WTC11 (cell line): ENCODE data around the gene PPM1B. TPM values are rescaled to one million over a fixed set of nuclear protein-coding genes. Genes with fewer than 3 reads are reported as not detected.

Experiments
- ATAC-seq: fragments of 200-7000 bp; cut with Tn5 transposase; 2 replicates; pipeline ENCODE4 v1.10.0; 2021; ENCODE audit warnings: mild to moderate bottlenecking, moderate library complexity
- CTCF ChIA-PET: fragments of 300-600 bp; sonication (Branson Sonifier 250); formaldehyde crosslinking; loops from one replicate; lab custom pipeline; 2021; ENCODE audit warnings: antibody characterized with exemption; lab: Charles Lee
- POLR2A ChIA-PET: fragments of 350-600 bp; sonication (Branson Sonifier 250); formaldehyde crosslinking; loops from one replicate; lab custom pipeline; 2021; ENCODE audit warnings: antibody characterized with exemption; lab: Charles Lee
- DNase-seq: peaks from one replicate; pipeline ENCODE4 v3.0.0; 2021; ENCODE audit warnings: low spot score
- H3K27ac Mint-ChIP-seq: 2 replicates; pipeline ENCODE4 v1.8.0; 2021; ENCODE audit warnings: mixed read lengths
- H3K27me3 Mint-ChIP-seq: 2 replicates; pipeline ENCODE4 v1.8.0; 2021; ENCODE audit warnings: low read depth, mild to moderate bottlenecking, moderate library complexity, mixed read lengths
- H3K36me3 Mint-ChIP-seq: 2 replicates; pipeline ENCODE4 v1.8.0; 2021; ENCODE audit warnings: mixed read lengths
- H3K4me1 Mint-ChIP-seq: 2 replicates; pipeline ENCODE4 v1.8.0; 2022; ENCODE audit warnings: mixed read lengths
- H3K4me3 Mint-ChIP-seq: 2 replicates; pipeline ENCODE4 v1.8.0; 2021; ENCODE audit warnings: mild to moderate bottlenecking, moderate library complexity, mixed read lengths
- H3K9me3 Mint-ChIP-seq: 2 replicates; pipeline ENCODE4 v1.8.0; 2021; ENCODE audit warnings: mixed read lengths
- ATF1 ChIP-seq: sonication (generic); formaldehyde crosslinking; IDR thresholded peaks from 2 replicates; pipeline ENCODE4 v1.8.1; 2023; ENCODE audit warnings: mild to moderate bottlenecking, moderate library complexity, missing genetic modification reagents
- CREB1 ChIP-seq: sonication (generic); formaldehyde crosslinking; IDR thresholded peaks from 2 replicates; pipeline ENCODE4 v1.8.0; 2023; ENCODE audit warnings: mild to moderate bottlenecking, missing genetic modification reagents
- CREM ChIP-seq: sonication (generic); formaldehyde crosslinking; IDR thresholded peaks from 2 replicates; pipeline ENCODE4 v1.8.1; 2022; ENCODE audit warnings: mild to moderate bottlenecking, missing genetic modification reagents, moderate library complexity
- ELF4 ChIP-seq: sonication (generic); formaldehyde crosslinking; IDR thresholded peaks from 2 replicates; pipeline ENCODE4 v1.8.1; 2022; ENCODE audit warnings: low read depth, mild to moderate bottlenecking, moderate library complexity, missing genetic modification reagents
- ESRRA ChIP-seq: sonication (generic); formaldehyde crosslinking; IDR thresholded peaks from 2 replicates; pipeline ENCODE4 v1.8.1; 2022; ENCODE audit warnings: mild to moderate bottlenecking, missing genetic modification reagents, borderline replicate concordance
- ETV6 ChIP-seq: sonication (generic); formaldehyde crosslinking; IDR thresholded peaks from 2 replicates; pipeline ENCODE4 v1.8.1; 2022; ENCODE audit warnings: mild to moderate bottlenecking, missing genetic modification reagents
- GABPB1 ChIP-seq: sonication (generic); formaldehyde crosslinking; IDR thresholded peaks from 2 replicates; pipeline ENCODE4 v1.8.1; 2023; ENCODE audit warnings: mild to moderate bottlenecking, missing genetic modification reagents
- HMGA2 ChIP-seq: fragments of 250-450 bp; sonication (Bioruptor Pico); IDR thresholded peaks from 2 replicates; pipeline ENCODE4 v1.4.0; 2021; ENCODE audit warnings: mild to moderate bottlenecking, moderate library complexity
- IRF2 ChIP-seq: sonication (generic); formaldehyde crosslinking; IDR thresholded peaks from 2 replicates; pipeline ENCODE4 v1.8.0; 2022; ENCODE audit warnings: low read depth, missing genetic modification reagents, borderline replicate concordance
- JUN ChIP-seq: sonication (generic); formaldehyde crosslinking; IDR thresholded peaks from 2 replicates; pipeline ENCODE4 v1.8.0; 2023; ENCODE audit warnings: mild to moderate bottlenecking, missing genetic modification reagents
- KAT7 ChIP-seq: sonication (generic); formaldehyde crosslinking; IDR thresholded peaks from 2 replicates; pipeline ENCODE4 v1.8.1; 2023; ENCODE audit warnings: missing genetic modification reagents, mild to moderate bottlenecking, borderline replicate concordance
- NR2C2 ChIP-seq: sonication (generic); formaldehyde crosslinking; IDR thresholded peaks from 2 replicates; pipeline ENCODE4 v1.8.0; 2022; ENCODE audit warnings: mild to moderate bottlenecking, missing genetic modification reagents
- OVOL2 ChIP-seq: fragments of 250-450 bp; sonication (Bioruptor Pico); IDR thresholded peaks from 2 replicates; pipeline ENCODE4 v1.9.0; 2021; ENCODE audit warnings: mild to moderate bottlenecking, borderline replicate concordance
- SP1 ChIP-seq: sonication (generic); formaldehyde crosslinking; conservative IDR thresholded peaks from 2 replicates; pipeline ENCODE4 v1.8.1; 2022; ENCODE audit warnings: missing genetic modification reagents
- ZNF317 ChIP-seq: sonication (generic); formaldehyde crosslinking; IDR thresholded peaks from 2 replicates; pipeline ENCODE4 v1.8.1; 2023; ENCODE audit warnings: low read depth, mild to moderate bottlenecking, moderate library complexity, missing genetic modification reagents, borderline replicate concordance
- total RNA-seq: library from RNA; stranded (reverse); gene quantifications from 3 replicates; pipeline ENCODE4 v1.2.3, GENCODE V29; 2021
- TF ChIP-seq, protein P1 (sequence below): fragments of 250-450 bp; sonication (Bioruptor Pico); IDR thresholded peaks from 2 replicates; pipeline ENCODE4 v1.8.0; 2021; ENCODE audit warnings: mild to moderate bottlenecking
- TF ChIP-seq, protein P2 (sequence below): fragments of 250-450 bp; sonication (Bioruptor Pico); IDR thresholded peaks from 2 replicates; pipeline ENCODE4 v2.1.2; 2022; ENCODE audit warnings: mild to moderate bottlenecking, moderate library complexity
- TF ChIP-seq, protein P3 (sequence below): sonication (generic); formaldehyde crosslinking; IDR thresholded peaks from 2 replicates; pipeline ENCODE4 v1.8.1; 2023; ENCODE audit warnings: mild to moderate bottlenecking, missing genetic modification reagents
- TF ChIP-seq, protein P4 (sequence below): fragments of 250-450 bp; sonication (Bioruptor Pico); conservative IDR thresholded peaks from 2 replicates; pipeline ENCODE4 v1.9.0; 2021; ENCODE audit warnings: mild to moderate bottlenecking
- TF ChIP-seq, protein P5 (sequence below): sonication (generic); formaldehyde crosslinking; IDR thresholded peaks from 2 replicates; pipeline ENCODE4 v1.8.0; 2022; ENCODE audit warnings: mild to moderate bottlenecking, missing genetic modification reagents
- TF ChIP-seq, protein P6 (sequence below): sonication (generic); formaldehyde crosslinking; IDR thresholded peaks from 2 replicates; pipeline ENCODE4 v1.8.0; 2023; ENCODE audit warnings: missing genetic modification reagents
- TF ChIP-seq, protein P7 (sequence below): sonication (generic); formaldehyde crosslinking; IDR thresholded peaks from 2 replicates; pipeline ENCODE4 v1.8.1; 2022; ENCODE audit warnings: low read depth, missing genetic modification reagents, borderline replicate concordance
- TF ChIP-seq, protein P8 (sequence below): sonication (generic); formaldehyde crosslinking; IDR thresholded peaks from 2 replicates; pipeline ENCODE4 v1.8.0; 2023; ENCODE audit warnings: mild to moderate bottlenecking, missing genetic modification reagents

PPM1B gene
- total RNA-seq, 1 experiment from 2014 or later: 96.4 TPM

DNA sequence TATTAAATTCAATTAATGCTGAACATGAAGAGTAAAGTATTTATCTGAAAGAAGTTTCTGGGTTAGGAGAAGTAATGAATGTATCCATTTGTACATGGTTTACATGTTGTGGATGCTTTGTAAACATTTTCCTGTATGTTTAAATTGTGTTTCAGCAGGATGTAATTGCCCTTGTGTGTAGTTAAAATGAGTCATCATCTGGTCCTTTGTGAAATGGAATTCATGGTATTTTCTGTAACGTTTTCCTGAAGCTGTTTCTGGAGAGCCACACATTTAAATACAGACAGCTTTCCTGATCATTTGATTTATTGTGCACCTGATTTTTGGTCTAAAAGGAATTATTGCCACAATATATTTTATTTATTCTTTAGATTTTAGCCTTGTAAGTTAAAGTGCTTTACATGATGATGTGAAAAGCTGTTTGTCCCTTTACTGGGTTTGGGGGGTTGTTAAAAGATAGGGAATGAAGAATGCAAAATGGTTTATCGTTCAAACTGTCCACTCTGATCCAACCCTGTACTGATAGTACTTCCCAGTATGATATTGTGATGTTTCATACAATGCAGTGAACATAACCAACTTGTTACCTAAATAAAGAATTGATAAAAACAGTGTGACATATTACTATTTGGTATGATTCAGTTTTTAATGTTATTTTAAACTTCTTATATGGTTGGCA is 64.9 kb downstream of the PPM1B start:
- Mint-ChIP-seq H3K27me3 (no peaks in the 10 kb centered on the region), H3K36me3 (no peaks in the 10 kb centered on the region), H3K4me1 (peaks cover 51% of the 10 kb centered on the region), H3K27ac (peak overlapping the region; percentile 88; the same call in 1 of the 2 replicates), H3K9me3 (no peaks in the 10 kb centered on the region), H3K4me3 (no peak overlapping the region)
- ATAC-seq (peak; percentile 38; the same call in 1 of the 2 replicates), DNase-seq (no peak)
- TF ChIP-seq SP1 (CRISPR knock-in tag) (no peak), CREM (CRISPR knock-in tag) (no peak), ETV6 (CRISPR knock-in tag) (no peak), OVOL2 (CRISPR knock-in tag) (no peak), ATF1 (CRISPR knock-in tag) (no peak), CREB1 (no peak), IRF2 (CRISPR knock-in tag) (no peak), GABPB1 (CRISPR knock-in tag) (no peak), NR2C2 (no peak)
- TF ChIP-seq, protein P1, sequence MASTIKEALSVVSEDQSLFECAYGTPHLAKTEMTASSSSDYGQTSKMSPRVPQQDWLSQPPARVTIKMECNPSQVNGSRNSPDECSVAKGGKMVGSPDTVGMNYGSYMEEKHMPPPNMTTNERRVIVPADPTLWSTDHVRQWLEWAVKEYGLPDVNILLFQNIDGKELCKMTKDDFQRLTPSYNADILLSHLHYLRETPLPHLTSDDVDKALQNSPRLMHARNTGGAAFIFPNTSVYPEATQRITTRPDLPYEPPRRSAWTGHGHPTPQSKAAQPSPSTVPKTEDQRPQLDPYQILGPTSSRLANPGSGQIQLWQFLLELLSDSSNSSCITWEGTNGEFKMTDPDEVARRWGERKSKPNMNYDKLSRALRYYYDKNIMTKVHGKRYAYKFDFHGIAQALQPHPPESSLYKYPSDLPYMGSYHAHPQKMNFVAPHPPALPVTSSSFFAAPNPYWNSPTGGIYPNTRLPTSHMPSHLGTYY (CRISPR knock-in tag): no peak
- TF ChIP-seq, protein P2, sequence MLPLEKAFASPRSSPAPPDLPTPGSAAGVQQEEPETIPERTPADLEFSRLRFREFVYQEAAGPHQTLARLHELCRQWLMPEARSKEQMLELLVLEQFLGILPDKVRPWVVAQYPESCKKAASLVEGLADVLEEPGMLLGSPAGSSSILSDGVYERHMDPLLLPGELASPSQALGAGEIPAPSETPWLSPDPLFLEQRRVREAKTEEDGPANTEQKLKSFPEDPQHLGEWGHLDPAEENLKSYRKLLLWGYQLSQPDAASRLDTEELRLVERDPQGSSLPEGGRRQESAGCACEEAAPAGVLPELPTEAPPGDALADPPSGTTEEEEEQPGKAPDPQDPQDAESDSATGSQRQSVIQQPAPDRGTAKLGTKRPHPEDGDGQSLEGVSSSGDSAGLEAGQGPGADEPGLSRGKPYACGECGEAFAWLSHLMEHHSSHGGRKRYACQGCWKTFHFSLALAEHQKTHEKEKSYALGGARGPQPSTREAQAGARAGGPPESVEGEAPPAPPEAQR (CRISPR knock-in tag): no peak
- TF ChIP-seq, protein P3, sequence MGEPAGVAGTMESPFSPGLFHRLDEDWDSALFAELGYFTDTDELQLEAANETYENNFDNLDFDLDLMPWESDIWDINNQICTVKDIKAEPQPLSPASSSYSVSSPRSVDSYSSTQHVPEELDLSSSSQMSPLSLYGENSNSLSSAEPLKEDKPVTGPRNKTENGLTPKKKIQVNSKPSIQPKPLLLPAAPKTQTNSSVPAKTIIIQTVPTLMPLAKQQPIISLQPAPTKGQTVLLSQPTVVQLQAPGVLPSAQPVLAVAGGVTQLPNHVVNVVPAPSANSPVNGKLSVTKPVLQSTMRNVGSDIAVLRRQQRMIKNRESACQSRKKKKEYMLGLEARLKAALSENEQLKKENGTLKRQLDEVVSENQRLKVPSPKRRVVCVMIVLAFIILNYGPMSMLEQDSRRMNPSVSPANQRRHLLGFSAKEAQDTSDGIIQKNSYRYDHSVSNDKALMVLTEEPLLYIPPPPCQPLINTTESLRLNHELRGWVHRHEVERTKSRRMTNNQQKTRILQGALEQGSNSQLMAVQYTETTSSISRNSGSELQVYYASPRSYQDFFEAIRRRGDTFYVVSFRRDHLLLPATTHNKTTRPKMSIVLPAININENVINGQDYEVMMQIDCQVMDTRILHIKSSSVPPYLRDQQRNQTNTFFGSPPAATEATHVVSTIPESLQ (CRISPR knock-in tag): no peak
- TF ChIP-seq, protein P4, sequence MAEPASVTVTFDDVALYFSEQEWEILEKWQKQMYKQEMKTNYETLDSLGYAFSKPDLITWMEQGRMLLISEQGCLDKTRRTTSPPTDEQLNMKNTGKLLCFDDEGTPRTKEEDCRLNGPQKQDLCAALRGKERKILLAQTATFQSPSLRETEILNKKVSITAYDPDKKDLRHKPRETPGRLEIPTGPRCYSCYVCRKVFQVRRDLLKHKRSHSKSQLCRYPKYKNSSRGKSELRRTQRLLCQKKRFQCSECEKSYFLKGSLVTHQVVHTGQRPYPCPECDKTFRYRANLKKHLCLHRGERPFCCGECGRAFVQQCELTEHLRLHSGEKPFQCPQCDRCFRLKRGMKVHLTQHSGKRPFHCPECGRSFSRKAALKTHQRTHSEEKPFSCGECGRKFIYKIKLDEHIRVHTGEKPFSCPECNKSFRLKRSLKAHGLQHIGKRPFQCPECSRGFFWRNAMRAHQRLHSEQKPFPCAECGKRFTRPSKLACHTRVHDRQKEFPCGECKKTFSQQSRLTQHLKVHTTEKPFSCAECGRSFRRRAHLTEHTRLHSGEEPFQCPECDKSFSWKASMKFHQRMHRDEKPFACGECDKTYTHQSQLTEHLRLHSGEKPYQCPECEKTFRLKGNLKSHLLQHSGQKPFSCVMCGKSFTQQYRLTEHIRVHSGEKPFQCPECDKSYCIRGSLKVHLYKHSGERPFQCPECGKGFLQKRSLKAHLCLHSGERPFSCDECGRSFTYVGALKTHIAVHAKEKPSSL (CRISPR knock-in tag): no peak
- ChIA-PET CTCF (interaction anchor here (0.6 to 1.9 kb wide), 12 partner anchors 12 to 961 kb away, joined by 3 to 12 read pairs (median 4); no protein-coding TSS in a partner anchor), POLR2A (no interaction called here)

DNA sequence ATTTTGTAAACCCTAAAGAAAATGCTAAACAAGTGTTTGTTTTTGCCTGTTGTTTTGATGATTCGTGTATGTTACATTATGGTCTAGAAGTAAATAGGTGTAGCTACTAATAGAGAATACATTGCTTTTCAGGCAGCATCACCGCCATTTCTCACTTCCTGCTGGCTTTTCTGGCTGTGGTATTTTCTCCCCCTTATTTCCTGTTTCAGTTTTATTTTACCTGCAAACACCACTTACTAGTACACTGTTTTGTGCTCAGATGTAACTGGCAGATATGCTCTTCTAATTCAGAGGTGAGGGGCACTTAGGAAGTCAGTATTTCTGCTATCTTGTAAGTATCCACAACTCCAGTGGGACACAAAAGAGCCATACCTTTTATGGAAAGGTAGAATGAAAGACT is 68.5 kb downstream of the PPM1B start:
- ATAC-seq: no peak
- no peaks in the 10 kb centered on the region for H3K9me3 Mint-ChIP-seq
- no peak for DNase-seq
- H3K36me3 Mint-ChIP-seq: no peaks in the 10 kb centered on the region
- TF ChIP-seq HMGA2 (CRISPR knock-in tag) (no peak), SP1 (CRISPR knock-in tag) (no peak), ESRRA (CRISPR knock-in tag) (no peak), ELF4 (CRISPR knock-in tag) (no peak), ZNF317 (CRISPR knock-in tag) (no peak), KAT7 (CRISPR knock-in tag) (no peak), JUN (CRISPR knock-in tag) (no peak)
- TF ChIP-seq, protein P5, sequence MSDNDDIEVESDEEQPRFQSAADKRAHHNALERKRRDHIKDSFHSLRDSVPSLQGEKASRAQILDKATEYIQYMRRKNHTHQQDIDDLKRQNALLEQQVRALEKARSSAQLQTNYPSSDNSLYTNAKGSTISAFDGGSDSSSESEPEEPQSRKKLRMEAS (CRISPR knock-in tag): no peak
- TF ChIP-seq, protein P6, sequence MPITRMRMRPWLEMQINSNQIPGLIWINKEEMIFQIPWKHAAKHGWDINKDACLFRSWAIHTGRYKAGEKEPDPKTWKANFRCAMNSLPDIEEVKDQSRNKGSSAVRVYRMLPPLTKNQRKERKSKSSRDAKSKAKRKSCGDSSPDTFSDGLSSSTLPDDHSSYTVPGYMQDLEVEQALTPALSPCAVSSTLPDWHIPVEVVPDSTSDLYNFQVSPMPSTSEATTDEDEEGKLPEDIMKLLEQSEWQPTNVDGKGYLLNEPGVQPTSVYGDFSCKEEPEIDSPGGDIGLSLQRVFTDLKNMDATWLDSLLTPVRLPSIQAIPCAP (CRISPR knock-in tag): no peak
- TF ChIP-seq, protein P7, sequence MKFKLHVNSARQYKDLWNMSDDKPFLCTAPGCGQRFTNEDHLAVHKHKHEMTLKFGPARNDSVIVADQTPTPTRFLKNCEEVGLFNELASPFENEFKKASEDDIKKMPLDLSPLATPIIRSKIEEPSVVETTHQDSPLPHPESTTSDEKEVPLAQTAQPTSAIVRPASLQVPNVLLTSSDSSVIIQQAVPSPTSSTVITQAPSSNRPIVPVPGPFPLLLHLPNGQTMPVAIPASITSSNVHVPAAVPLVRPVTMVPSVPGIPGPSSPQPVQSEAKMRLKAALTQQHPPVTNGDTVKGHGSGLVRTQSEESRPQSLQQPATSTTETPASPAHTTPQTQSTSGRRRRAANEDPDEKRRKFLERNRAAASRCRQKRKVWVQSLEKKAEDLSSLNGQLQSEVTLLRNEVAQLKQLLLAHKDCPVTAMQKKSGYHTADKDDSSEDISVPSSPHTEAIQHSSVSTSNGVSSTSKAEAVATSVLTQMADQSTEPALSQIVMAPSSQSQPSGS: no peak
- TF ChIP-seq, protein P8, sequence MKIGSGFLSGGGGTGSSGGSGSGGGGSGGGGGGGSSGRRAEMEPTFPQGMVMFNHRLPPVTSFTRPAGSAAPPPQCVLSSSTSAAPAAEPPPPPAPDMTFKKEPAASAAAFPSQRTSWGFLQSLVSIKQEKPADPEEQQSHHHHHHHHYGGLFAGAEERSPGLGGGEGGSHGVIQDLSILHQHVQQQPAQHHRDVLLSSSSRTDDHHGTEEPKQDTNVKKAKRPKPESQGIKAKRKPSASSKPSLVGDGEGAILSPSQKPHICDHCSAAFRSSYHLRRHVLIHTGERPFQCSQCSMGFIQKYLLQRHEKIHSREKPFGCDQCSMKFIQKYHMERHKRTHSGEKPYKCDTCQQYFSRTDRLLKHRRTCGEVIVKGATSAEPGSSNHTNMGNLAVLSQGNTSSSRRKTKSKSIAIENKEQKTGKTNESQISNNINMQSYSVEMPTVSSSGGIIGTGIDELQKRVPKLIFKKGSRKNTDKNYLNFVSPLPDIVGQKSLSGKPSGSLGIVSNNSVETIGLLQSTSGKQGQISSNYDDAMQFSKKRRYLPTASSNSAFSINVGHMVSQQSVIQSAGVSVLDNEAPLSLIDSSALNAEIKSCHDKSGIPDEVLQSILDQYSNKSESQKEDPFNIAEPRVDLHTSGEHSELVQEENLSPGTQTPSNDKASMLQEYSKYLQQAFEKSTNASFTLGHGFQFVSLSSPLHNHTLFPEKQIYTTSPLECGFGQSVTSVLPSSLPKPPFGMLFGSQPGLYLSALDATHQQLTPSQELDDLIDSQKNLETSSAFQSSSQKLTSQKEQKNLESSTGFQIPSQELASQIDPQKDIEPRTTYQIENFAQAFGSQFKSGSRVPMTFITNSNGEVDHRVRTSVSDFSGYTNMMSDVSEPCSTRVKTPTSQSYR (CRISPR knock-in tag): no peak
- ChIA-PET CTCF (interaction anchor here (0.6 to 1.0 kb wide), 2 partner anchors 193 to 233 kb away, joined by 3 read pairs; no protein-coding TSS in a partner anchor), POLR2A (no interaction called here)
- H3K4me1 Mint-ChIP-seq: peaks cover 40% of the 10 kb centered on the region
- no peak overlapping the region for H3K27ac Mint-ChIP-seq
- no peak overlapping the region for H3K4me3 Mint-ChIP-seq
- no peaks in the 10 kb centered on the region for H3K27me3 Mint-ChIP-seq
